ENCODE results near the gene ASMTL.
"Not testable (repeated sequence)": the region's sequence is repeated elsewhere in the genome, so short reads cannot be mapped to it uniquely, and the experiment has no call there.

The ASMTL gene

DNA sequence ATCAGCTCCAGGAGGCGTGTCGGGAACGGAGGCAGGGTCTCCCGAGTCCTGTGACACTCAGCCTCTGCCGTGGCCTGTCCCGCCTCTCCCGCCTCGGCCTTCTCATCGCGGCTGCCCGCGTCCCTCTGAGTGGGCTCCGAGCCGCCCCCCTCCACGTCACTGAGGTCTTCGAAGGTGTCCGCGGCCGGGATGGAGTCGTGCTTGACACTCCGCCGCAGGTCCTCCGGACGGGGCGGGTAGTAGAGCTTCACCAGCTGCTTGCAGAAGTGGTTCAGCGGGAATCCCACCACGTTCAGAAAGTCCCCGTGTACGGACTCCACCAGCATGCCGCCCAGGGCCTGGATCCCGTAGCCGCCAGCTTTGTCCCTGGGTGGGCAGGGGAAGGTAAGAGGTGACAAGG, 25.0 kb downstream of the ASMTL start:
- no peak for DNase-seq

DNA sequence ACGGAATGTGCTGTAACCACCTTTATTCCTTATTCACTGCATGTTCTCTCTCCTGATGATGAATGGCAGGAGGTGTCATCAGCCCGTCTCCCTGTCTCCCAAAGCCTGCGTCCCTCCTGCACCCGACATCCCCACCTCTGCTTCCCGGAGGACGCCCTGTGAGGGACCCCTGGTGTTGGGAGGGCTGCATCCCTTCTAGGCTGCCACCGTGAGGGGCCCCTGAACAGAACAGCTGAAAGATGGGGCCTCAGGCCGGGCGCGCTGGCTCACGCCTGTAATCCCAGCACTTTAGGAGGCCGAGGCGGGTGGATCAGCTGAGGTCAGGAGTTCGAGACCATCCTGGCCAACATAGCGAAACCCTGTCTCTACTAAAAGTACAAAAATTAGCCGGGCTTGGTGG, 26.4 kb downstream of the ASMTL start:
- not testable (repeated sequence) for DNase-seq

DNA sequence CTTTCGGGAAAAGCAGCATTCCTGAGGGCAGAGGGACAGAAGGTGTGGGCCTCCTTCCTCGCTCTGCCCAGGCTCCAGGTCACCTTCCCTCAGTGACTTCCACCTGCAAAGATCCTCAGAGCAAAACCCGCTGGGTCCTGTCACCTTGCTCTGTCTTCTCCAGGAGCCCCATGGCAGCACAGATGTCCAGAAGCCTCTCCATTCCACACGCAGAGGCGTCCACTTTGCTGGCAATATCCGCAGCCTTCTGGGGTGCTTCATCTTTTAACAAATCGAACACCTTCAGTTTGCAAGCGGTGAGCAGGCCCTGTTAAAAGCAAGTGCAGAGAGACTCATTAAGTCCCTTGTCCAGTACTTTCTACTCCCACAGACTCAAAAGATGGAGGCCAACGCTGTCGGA, 27.3 kb downstream of the ASMTL start:
- no peak for DNase-seq

DNA sequence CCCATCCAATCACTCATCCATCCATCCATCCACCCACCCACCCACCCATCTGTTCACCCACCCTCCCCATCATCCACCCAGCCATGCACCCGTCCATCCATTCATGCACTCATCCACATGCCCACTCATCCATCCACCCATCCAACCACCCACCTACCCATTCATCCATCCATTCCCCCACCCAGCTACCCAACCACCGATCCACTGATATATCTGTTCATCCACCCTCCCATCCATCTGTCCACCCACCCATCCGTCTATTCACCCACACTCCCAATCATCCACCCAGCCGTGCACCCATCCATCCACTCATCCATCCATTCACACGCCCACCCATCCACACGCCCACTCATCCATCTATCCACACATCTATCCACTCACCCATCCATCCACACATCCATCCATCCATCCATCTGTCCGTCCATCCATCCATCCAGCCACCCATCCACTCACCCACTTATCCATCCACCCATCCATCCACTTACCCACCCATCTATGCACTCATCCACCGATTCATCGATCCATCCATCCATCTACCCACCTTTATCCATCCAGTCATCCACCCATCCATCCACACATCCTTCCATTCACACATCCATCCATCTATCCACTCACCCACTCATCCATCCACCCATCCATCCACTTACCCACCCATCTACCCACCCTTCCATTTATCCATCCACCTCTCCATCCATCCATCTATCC, 28.4 kb downstream of the ASMTL start:
- DNase-seq, result no peak

DNA sequence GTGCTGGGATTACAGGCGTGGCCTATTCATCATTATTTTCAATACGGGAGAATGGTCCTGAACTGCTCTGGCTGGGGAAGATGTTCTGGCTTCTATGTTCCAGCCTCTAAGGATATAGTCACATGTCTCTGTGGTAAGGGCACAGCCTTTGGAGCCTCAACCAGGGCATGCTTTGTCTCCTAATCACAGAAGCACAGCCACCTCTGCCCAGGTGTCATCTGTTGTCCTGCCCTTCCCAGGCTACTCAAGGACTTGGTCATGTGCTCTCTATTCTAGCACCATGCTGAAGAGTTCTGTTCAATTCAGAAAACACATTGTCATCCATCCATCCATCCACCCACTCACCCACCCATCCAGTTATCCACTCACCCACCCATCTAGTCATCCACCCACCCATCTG, 29.5 kb downstream of the ASMTL start:
- DNase-seq, result no peak

DNA sequence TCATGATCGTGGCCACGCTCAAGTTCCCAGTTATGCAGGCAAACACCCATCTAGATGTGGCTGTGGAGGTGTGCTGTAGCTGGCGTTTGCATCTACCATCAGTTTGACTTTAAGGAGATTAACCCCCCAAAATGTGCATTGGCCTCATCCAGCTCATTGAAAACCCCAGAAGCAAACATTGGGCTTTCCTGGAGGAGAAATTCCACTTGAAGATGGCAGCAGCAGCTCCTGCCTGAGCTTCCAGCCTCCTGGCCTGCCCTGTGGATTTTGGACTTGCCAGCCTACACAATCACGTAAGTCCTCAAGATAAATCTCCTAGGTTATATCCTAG, 30.6 kb downstream of the ASMTL start:
- no peak for DNase-seq

DNA sequence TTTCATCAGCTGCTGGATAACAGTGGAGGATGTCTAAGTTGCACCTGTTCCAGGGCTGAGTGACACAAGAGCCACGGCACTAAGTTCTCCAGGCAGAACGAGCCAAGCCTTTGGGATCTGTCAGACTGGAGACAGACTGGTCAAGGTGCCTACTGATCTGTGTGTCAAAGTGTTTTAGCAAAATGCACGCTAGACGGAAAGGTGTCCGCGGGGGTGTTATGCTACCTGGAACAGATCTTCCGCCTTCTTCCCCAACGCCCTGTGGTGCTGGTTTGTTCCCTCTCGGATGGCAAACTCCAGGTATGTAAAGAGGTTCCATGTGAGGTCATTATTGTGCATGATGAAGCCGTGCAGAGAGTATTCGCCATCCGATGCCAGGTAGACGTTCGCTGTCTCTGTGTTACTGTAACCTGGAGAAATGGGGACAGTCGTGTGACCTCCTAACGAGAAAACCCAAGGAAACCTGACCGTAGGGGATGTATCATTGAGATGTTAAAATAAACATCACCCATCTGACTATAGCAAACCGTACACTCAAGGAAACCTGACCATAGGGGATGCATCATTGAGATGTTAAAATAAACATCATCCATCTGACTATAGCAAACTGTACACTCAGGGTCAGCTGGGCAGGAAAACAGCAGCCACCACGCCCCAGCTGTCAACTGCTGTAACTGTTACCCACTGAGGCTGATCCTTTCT, 31.1 kb downstream of the ASMTL start:
- no peak for DNase-seq

DNA sequence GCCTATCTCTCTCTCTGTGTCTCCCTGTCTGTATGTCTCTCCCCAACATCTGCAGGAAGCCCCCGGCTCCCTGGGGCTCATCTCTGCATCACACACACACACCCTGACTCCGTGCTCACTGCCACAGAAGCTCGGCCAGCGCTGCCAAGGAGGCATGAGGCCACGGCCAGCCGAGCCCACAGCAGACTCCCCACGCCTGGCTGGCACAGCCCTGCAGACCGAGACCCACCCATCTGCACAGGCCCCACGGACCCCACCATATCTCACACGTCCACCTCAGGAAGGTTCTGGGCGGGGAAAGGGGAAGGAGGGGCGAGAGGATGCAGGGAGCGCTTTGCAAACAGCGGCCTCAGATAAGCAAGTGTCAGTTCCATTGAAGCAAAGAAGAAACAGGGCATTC, 32.3 kb downstream of the ASMTL start:
- no peak for DNase-seq

DNA sequence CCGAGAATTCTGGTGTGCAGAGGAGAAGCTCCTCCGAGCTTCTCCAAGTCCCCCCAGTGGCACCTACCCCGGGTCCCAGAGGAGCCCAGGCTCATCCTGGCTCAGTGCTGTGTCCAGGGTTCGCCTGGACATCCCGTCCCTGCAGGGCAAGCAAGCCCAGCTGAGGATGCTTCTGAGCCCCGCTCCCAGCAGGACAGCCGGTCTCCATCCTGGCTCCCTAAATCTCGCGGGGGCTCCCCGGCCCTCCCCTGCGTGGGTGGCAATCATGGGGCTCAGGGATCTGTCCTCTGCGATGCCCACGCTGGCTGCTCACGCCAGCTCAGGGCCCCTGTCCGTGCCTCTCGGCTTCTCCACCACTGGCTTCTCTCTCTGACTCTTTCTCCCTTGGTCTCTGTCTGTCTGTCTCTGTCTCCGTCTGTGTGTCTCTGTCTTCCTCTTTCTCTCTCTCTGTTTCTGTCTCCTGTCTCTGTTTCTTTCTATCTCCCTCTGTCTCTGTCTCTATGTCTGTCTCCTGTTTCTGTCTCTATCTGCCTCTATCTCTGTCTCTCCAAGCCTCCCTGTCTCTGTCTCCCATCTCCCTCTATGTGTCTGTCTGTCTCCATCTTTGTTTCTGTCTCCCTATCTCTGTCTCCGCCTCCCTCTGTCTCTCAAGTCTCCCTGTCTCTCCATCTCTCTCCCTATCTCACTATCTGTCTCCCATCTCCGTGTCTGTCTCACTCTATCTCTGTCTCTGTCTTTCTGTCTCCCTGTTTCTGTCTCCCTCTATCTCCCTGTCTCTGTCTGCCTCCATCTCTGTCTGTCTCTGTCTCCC, 33.0 kb downstream of the ASMTL start:
- no peak for DNase-seq

DNA sequence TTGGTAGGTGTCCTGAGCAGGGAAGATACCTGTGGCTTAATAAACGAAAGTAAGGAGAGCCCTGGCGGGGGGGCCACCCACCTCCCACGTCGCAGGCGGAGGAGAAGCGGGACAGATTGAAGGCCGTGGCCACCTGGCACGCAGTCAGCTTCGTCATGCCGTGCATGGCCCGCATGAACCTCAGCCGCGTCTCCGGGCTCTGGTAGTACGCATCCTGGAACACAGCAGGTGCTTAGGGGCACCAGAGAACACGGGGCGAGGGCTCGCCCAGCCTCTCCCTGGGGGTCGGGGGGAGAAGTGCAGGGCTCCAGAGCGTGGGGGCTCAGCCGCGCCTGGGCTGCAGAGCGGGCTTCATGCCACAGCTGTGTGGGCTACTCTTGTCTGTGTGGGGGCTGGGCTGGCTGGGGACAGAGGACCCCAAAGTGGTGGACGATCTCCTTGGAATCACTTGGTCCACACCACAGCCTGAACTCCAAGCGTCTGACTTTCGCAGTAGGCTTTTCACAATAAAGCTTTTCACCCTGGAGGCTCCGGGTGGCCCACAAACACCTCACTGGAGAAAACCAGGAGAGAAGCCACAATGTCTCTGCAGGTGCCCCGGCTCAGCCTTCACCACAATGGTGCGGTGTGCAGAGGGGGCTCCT, 33.7 kb downstream of the ASMTL start:
- DNase-seq, result no peak

DNA sequence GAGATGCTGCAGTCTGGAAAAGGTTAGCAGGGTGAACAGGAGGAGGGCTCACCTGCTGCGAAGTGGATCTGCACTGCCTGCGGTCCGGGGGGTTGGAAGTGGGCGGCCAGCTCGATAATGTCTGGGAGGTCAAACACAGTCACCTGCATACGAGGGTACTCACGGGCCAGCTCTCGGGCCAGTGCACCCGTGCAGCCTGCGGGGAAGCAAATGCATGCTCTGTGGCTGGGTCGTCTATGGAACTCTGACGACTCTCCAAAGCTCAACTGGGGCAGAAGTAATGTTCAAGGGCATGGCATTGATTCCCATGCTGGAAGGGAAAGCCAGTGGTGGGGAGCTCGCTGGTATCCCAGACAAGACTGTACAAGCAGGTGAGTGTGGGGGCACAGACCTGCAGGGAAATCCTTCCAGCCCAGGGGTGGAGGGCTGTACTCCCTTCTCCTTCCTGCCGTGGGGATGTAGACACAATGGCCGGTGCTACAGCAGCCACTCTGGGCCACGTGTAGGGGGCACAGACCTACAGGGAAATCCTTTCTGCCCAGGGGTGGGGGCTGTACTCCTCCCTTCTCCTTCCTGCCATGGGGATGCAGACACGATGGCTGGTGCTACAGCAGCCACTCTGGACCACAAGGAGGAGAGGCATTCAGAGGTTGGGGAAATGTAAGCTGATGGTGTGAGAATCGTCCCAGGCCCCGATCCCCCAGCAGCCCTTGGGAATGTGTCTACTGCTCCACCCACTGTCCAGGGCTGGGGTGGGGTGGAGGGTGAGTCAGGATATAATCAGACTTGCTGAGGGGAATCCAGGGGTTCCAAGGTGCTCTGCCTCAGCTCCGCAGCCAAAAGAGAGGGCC, 34.6 kb downstream of the ASMTL start:
- no peak for DNase-seq

DNA sequence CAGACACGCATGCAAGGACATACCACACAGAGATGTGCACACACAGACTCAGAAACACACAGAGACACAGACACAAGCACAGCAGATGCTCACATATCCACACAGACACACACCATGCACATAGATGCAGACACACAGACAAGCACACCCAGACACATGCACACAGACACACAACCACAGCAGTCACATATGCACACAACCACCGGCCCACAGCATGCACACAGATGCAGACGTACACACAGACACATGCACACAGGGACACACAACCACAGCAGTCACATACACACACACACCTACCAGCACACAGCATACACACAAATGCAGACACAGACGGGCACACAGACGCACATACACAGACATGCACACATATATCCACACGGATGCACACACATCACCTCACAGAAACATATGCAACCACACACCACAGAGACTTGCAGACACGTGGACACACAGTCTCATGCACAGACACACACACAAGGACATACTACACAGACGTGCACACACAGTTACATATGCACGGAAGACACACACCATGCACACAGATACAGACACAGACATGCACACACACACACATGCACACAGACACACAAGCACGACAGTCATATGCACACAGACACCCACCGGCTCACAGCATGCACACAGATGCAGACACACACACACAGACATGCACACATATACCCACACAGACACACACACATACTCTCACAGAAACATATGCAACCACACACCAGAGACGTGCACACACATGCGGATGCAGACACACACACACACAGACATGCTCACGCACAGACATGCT, 35.5 kb downstream of the ASMTL start:
- DNase-seq, result no peak

DNA sequence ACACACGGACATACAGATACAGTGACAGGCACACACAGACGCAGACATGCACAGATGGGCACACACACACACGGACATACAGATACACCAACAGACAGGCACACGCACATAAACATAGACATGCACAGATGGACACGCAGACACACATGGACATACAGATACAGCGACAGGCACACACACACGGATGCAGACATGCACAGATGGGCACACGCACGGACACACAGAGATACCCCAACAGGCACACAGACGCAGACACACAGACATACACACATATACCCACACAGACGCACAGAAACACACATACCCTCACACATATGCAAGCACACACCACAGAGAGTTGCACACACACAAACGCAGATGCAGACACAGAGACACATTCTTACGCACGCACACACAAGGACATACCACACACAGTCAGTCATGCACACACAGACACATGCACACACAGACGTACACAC, 36.4 kb downstream of the ASMTL start:
- no peak for DNase-seq

DNA sequence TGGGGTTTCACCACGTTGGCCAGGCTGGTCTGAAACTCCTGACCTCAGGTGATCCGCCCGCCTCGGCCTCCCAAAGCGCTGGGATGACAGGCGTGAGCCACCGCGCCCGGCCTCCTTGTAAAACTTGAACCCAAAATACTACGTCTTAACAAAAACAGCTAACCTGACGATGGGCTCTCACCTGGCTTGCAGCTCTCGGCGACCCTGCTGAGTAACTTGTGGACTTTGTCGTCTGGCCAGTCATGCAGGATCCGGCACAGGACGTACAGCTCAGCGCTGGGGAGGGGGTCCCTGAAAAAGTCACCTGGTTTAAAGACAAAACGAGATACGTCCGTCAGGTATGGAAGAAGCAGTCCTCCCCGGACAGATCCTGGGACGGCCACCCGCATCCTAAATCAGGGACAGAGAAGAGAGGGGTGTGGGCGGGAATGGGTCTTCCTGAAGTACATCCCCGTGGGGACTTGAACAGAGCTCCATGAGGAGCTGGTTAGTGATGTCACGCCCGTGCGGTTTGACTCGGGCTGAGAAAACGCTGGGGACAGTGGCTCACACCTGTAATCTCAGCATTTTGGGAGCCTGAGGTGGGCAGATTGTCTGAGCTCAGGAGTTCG, 40.1 kb downstream of the ASMTL start:
- DNase-seq, result no peak

DNA sequence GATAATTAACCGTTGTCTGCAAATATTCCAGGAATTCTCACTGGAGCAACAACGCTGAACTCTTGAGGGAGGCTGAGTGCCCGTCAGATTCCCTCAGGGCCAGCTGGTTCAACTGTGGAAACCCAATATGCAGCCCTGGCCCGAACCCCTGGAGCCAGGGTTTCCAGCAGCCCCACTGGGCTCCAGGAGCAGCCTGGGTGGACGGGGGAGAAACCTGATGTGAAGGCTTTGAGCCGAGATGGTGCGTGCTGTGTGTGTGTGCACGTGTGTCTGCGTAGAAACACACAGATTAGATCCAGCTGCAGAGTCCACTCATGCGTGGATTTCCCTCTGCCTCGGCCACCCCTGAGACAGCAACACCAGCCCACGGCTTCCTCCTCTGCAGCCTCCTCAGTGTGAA, 41.4 kb downstream of the ASMTL start:
- no peak for DNase-seq

DNA sequence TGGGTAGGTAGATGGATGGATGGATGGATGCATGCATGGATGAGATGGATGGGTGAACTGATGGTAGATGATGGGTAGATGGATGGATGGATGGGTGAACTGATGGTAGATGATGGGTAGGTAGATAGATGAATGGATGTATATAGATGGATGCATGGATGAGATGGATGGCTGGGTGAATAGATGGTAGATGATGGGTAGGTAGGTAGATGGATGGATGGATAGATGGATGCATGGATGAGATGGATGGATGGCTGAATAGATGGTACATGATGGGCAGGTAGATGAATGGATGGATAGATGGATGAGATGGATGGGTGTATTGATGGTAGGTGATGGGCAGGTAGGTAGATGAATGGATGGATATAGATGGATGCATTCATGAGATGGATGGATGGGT, 45.7 kb downstream of the ASMTL start:
- DNase-seq, result no peak

DNA sequence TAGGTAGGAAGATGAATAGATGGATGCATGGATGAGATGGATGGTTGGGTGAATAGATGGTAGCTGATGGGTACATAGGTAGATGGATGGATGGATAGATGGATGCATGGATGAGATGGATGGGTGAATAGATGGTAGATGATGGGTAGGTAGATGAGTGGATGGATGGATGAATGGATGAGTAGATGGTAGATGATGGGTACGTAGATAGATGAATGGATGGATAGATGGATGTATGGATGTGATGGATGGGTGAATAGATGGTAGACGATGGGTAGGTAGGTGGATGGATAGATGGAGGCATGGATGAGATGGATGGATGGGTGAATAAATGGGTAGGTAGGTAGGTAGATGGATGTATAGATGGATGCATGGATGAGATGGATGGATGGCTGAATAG, 46.9 kb downstream of the ASMTL start:
- DNase-seq, result not testable (repeated sequence)

DNA sequence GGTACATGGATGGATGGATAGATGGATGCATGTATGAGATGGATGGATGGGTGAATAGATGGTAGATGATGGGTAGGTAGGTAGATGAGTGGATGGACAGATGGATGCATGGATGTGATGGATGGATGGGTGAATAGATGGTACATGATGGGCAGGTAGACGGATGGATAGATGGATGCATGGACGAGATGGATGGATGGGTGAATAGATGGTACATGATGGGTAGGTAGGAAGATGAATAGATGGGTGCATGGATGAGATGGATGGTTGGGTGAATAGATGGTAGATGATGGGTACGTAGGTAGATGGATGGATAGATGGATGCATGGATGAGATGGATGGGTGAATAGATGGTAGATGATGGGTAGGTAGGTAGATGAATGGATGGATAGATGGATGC, 48.8 kb downstream of the ASMTL start:
- not testable (repeated sequence) for DNase-seq

DNA sequence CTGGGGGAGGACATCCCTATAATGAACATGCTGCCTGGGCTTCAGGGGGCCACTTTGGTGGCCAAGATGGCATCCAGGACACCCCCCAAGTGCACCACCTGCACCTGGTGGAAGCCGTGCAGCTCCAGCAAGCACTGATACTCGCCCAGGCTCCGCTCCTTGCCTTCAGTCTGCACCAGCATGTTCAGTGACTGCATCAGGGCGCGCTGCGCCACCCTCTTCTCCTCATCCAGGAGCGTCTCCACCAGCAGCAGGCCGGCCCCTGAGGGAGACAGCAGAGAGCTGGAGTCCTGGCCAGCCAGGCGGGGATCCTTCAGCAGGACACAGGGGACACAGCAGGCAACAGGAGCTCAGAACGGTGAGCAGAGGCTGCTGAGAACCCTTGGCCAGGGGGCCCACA, 49.5 kb downstream of the ASMTL start:
- DNase-seq, result no peak

DNA sequence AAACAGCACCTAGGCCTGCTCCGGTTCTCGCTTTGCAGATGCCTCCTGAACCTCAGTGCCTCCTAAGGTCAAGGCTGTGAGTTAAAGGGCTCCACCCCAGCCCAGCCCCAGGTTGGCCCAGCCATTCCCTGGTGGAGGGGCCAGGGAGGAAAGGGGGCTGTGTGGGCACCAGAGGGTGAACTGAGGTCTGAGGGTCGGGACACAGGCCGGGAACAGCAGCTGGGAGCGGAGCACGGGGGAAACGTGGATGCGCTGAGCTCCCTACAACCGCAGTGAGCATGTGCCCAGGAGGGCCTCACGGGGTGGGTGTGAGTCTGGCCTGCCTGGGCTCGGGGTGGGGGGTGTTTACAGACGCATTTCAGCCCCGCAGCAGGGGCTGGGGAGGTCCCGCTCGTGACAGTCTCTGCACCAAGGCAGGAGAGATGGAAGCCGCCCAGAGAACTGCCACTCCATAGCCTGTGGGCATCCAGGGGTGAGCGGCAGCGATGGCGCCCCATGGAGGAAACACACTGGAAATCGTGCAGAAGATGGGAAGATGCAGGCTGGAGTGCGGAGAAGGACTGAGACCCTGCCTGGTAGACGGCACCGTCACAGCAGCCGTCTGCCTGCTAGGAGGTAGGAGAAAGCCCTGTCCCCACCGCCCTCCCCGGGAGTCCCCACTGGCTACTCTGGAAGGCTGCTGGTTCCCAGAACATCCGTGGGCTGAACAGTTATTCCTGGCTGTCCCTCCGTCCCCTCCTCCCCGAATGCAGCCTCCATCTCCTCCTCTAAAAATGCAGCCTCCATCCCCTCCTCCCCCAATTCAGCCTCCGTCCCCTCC, 50.9 kb downstream of the ASMTL start:
- DNase-seq, result no peak
